ENCODE data around the gene DNAJC16. TPM values are rescaled to one million over a fixed set of nuclear protein-coding genes. Genes with fewer than 3 reads are reported as not detected.

The DNAJC16 gene
- total RNA-seq, 1 donor from 2014 or later, result 32.5 TPM

DNA sequence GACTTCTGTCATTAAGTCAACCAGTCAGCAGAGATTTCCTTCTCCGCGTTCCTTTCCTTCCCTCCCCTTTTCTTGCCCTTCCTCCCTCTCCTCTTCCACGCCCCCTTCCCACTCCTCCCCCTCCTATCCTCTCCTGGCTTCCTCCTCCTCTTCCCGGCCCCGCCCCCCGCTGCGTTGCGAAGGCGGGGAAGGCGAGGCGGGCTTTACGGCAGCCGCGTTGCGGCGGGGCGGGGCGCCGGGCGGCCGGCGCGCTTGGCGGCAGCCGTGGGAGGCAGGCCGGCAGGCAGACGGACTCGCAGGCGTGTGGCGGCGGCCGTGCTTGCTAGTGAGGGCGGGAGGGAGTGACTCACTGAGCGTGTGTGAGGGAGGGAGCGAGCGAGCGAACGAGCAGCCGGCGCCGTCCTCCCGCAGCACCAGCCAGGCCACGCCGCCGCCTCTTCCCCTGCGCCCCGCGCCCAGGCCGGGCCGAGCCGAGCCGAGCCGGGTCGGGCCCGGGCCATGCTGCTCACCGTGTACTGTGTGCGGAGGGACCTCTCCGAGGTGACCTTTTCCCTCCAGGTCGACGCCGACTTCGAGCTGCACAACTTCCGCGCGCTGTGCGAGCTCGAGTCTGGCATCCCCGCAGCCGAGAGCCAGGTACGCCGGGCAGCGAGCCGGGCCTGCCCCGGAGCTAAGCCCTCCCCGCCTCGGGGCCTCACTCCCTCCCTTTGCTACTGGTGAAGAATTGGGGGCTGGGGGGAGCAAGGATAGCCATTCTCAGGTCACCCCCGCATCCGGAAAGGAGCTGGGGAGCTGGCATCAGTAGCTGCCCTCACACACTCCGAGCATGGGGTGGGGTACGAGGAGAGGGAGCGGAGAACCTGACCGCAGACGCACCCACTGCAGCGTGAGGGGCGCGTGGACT, 90.8 kb downstream of the DNAJC16 start, which contains the start of gene DDI2:
Gene DDI2, plus strand, starts transcription at position 286 of the 904 bp plus-strand sequence. Its CDS starts 213 bp downstream, at position 499.
- Mint-ChIP-seq H3K27ac (ENCODE audit: unreplicated experiment) (peak within 1 kb of the TSS; percentile 94), H3K36me3 (ENCODE audit: unreplicated experiment) (no peaks in the 10 kb centered on the region), H3K9me3 (ENCODE audit: unreplicated experiment) (peaks cover 6% of the 10 kb centered on the region), H3K4me3 (ENCODE audit: unreplicated experiment) (peak within 1 kb of the TSS; percentile 96), H3K27me3 (ENCODE audit: unreplicated experiment) (peaks cover 4% of the 10 kb centered on the region), H3K4me1 (ENCODE audit: low read depth, unreplicated experiment) (peaks cover 6% of the 10 kb centered on the region)
- TF ChIP-seq, protein P1, sequence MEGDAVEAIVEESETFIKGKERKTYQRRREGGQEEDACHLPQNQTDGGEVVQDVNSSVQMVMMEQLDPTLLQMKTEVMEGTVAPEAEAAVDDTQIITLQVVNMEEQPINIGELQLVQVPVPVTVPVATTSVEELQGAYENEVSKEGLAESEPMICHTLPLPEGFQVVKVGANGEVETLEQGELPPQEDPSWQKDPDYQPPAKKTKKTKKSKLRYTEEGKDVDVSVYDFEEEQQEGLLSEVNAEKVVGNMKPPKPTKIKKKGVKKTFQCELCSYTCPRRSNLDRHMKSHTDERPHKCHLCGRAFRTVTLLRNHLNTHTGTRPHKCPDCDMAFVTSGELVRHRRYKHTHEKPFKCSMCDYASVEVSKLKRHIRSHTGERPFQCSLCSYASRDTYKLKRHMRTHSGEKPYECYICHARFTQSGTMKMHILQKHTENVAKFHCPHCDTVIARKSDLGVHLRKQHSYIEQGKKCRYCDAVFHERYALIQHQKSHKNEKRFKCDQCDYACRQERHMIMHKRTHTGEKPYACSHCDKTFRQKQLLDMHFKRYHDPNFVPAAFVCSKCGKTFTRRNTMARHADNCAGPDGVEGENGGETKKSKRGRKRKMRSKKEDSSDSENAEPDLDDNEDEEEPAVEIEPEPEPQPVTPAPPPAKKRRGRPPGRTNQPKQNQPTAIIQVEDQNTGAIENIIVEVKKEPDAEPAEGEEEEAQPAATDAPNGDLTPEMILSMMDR (IDR thresholded peaks at IDR 0.05; ENCODE audit: partially characterized antibody, unreplicated experiment), result no peak
- DNase-seq, result peak; percentile 97

DNA sequence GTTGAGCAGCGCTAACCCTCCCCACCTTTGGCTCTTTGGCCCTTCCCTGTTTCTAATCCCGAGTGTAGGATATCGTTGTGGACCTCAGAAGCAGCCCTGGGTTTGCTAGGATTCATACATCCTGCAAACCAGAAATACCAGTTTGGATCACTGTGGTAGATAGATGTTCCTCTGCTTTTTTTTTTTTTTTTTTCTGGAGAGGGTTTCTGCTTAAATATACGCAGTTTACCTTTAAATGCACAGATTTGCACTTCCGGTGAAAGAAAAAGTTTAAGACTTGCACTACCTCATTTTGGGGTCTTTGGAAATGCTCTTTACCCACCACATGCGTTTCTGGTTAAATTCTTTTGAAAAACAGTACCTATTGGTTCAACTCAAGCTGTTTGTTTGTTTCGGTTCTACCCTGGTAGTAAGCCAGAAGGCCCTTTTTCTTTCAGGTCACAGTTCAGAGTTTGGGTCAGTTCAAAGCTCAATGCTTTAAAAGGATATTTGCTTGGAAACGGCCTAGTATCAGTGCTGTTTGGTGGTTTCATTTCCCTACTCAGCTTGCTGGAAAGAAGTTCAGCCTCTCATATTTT, 91.5 kb downstream of the DNAJC16 start:
- DNase-seq, result no peak
- H3K36me3 Mint-ChIP-seq (ENCODE audit: unreplicated experiment), result no peaks in the 10 kb centered on the region
- peak overlapping the region; percentile 87 for H3K27ac Mint-ChIP-seq (ENCODE audit: unreplicated experiment)
- TF ChIP-seq, protein P1 (IDR thresholded peaks at IDR 0.05; ENCODE audit: partially characterized antibody, unreplicated experiment), result no peak
- peaks cover 4% of the 10 kb centered on the region for H3K27me3 Mint-ChIP-seq (ENCODE audit: unreplicated experiment)
- peaks cover 6% of the 10 kb centered on the region for H3K9me3 Mint-ChIP-seq (ENCODE audit: unreplicated experiment)
- H3K4me3 Mint-ChIP-seq (ENCODE audit: unreplicated experiment), result peak overlapping the region; percentile 96
- peaks cover 7% of the 10 kb centered on the region for H3K4me1 Mint-ChIP-seq (ENCODE audit: low read depth, unreplicated experiment)

DNA sequence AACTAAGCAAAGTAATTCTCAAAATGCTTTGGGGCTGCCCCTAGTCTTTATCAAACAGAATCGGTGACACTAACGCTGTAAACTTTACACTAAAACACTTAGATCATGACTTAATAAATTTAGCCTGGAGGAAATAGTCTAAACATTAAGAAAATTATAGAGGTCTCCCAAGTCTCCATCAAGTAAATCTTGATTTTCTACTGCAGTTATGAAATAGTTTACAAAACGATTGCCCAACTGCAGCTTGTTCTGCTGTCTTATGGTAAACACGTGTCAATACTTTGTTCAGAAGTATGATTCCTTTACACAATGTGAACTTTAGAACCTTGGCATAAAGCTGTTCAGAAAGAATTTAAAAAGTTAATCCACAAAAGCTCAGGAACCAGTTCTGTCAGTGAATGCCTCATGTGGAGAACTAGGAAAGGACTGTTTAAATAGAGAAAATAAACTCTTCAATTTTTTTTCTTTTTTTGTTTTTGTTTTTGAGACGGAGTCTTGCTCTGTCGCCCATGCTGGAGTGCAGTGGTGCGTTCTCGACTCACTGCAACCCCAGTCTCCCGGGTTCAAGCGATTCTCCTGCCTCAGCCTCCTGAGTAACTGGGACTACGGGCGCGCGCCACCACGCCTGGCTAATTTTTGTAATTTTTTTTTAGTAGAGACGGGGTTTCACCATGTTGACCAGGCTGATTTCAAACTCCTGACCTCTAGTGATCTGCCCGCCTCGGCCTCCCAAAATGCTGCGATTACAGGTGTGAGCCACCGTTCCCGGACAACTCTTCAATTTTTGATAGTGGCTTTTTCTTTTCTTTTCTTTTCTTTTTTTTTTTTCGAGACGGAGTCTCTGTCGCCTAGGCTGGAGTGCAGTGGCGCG, 92.2 kb downstream of the DNAJC16 start:
- DNase-seq, result no peak
- Mint-ChIP-seq H3K9me3 (ENCODE audit: unreplicated experiment) (peaks cover 6% of the 10 kb centered on the region), H3K36me3 (ENCODE audit: unreplicated experiment) (no peaks in the 10 kb centered on the region), H3K4me1 (ENCODE audit: low read depth, unreplicated experiment) (peaks cover 7% of the 10 kb centered on the region), H3K27ac (ENCODE audit: unreplicated experiment) (peak overlapping the region; percentile 87), H3K27me3 (ENCODE audit: unreplicated experiment) (peaks cover 4% of the 10 kb centered on the region), H3K4me3 (ENCODE audit: unreplicated experiment) (peak overlapping the region; percentile 96)
- TF ChIP-seq, protein P1 (IDR thresholded peaks at IDR 0.05; ENCODE audit: partially characterized antibody, unreplicated experiment), result no peak

DNA sequence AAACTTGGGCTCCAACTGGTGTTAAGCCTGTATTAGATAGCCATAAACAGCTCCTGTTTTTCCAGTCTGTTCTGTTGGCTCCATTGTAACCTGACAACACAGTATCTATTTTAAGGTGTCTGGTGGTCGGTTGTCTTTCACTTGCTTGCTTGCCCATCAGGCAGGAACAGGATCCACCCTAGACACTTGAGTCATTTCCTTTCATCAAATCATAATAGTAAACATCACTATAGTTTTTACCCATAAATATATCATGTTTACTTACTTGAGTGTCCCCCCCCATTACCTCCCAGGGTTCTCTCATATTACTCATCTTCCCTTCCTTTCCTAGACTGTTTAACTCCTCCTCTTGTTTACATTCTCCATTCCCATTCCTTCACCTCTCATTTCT, 93.5 kb downstream of the DNAJC16 start:
- Mint-ChIP-seq H3K4me3 (ENCODE audit: unreplicated experiment) (no peak overlapping the region), H3K36me3 (ENCODE audit: unreplicated experiment) (no peaks in the 10 kb centered on the region), H3K9me3 (ENCODE audit: unreplicated experiment) (peaks cover 6% of the 10 kb centered on the region), H3K27me3 (ENCODE audit: unreplicated experiment) (peaks cover 3% of the 10 kb centered on the region), H3K4me1 (ENCODE audit: low read depth, unreplicated experiment) (peaks cover 15% of the 10 kb centered on the region), H3K27ac (ENCODE audit: unreplicated experiment) (no peak overlapping the region)
- TF ChIP-seq, protein P1 (IDR thresholded peaks at IDR 0.05; ENCODE audit: partially characterized antibody, unreplicated experiment), result no peak
- no peak for DNase-seq

All from glutamatergic neuron (in vitro differentiated cells).